Measurements from ENCODE around the gene GP1BA.

The GP1BA gene

DNA sequence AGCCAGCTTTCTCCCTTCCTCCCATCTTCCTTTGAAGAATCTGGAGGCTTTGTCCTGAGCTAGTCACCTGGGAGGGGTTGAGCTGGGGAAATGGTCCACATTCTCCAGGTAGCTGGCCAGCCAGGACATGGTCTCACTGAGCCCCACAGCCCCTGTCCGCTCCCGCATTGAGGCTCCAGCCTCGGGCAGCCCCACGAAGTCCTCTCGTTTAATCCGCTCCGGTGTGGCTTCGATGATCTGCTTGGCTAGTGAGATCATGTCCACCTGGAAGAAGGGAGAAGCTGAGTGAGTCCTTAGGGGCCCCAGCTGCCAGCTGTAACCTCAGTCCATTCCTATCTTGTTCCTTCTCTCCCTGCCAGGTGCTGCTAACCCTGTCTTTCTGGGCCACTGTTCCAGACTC lies 38.2 kb downstream of the GP1BA start:
- CTCF ChIA-PET: interaction anchor here (1.2 kb wide), 1 partner anchor 11 kb away, joined by 4 read pairs; no protein-coding TSS in a partner anchor
- POLR2A ChIA-PET: interaction anchor here (0.7 to 1.6 kb wide), 6 partner anchors 9 to 61 kb away, joined by 3 to 15 read pairs (median 4); partner anchors contain the start of genes ENO3, PFN1, RNF167 and SLC25A11
- no peak for DNase-seq (ENCODE audit: extremely low spot score)
- no peak for TF ChIP-seq SUZ12 (IDR thresholded peaks at IDR 0.05)
- no peak for TF ChIP-seq ZNF384 (IDR thresholded peaks at IDR 0.05)
- TF ChIP-seq ELF4 (IDR thresholded peaks at IDR 0.05): no peak
- TF ChIP-seq, protein P1, sequence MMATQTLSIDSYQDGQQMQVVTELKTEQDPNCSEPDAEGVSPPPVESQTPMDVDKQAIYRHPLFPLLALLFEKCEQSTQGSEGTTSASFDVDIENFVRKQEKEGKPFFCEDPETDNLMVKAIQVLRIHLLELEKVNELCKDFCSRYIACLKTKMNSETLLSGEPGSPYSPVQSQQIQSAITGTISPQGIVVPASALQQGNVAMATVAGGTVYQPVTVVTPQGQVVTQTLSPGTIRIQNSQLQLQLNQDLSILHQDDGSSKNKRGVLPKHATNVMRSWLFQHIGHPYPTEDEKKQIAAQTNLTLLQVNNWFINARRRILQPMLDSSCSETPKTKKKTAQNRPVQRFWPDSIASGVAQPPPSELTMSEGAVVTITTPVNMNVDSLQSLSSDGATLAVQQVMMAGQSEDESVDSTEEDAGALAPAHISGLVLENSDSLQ (IDR thresholded peaks at IDR 0.05): no peak
- no peak for TF ChIP-seq SP1 (IDR thresholded peaks at IDR 0.05)
- TF ChIP-seq ARNT (IDR thresholded peaks at IDR 0.05): no peak
- TF ChIP-seq CTBP1 (IDR thresholded peaks at IDR 0.05; ENCODE audit: borderline replicate concordance): no peak
- no peak for TF ChIP-seq L3MBTL2 (conservative IDR thresholded peaks at IDR 0.05)
- no peak for TF ChIP-seq HDGF (IDR thresholded peaks at IDR 0.05; ENCODE audit: borderline replicate concordance)
- no peak for TF ChIP-seq FOXM1 (IDR thresholded peaks at IDR 0.05; ENCODE audit: borderline replicate concordance)

DNA sequence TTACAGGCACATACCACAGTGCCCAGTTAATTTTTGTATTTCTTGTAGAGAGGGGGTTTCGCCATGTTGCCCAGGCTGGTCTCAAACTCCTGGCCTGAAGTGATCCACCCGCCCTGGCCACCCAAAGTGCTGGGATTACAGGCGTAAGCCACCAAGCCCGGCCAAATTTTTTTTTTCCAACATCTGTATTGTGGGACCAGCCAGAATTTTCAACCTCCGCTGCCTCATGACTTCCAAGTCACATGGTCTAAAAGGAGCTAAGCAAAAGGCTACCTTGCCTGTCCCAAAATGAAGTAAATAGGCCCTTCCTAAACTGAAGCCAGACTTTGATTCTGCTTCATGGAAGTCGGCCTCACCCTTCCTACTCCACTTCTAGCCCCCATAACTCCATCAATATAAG lies 39.7 kb downstream of the GP1BA start:
- no peak for DNase-seq (ENCODE audit: extremely low spot score)
- POLR2A ChIA-PET: no interaction called here
- TF ChIP-seq NFRKB (IDR thresholded peaks at IDR 0.05) (no peak), CTBP1 (IDR thresholded peaks at IDR 0.05; ENCODE audit: borderline replicate concordance) (no peak), FOXA1 (IDR thresholded peaks at IDR 0.05) (no peak), FOXK2 (IDR thresholded peaks at IDR 0.05) (no peak), SUZ12 (IDR thresholded peaks at IDR 0.05) (no peak), ELF4 (IDR thresholded peaks at IDR 0.05) (no peak), BHLHE40 (IDR thresholded peaks at IDR 0.05; ENCODE audit: borderline replicate concordance) (no peak), ARNT (IDR thresholded peaks at IDR 0.05) (no peak)
- CTCF ChIA-PET: interaction anchor here (0.9 kb wide), 1 partner anchor 16 kb away, joined by 3 read pairs; the partner anchor contains the start of gene CAMTA2

DNA sequence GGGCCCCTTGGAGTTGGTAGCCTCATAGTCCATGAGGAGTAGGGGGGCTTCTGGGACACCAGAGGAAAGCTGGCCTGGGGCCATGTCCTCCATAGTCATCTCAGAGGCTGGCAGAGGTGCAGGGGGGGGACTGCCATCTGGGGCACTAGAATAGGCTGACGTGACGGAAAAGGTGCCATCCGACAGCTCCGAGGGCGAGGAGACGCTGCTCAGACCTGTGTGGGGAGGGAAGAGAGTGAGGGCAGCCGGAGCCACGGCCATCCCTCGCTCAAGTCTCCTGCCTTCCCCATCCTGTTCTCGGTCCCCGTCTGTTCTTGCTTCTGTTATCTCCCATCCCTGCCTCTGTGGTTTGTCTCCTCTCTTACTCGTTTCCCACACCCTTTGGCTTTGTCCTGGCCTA lies 40.2 kb downstream of the GP1BA start:
- ChIA-PET CTCF (no interaction called here), POLR2A (interaction anchor here (1.4 kb wide), 1 partner anchor 15 kb away, joined by 4 read pairs; the partner anchor contains the start of gene CAMTA2)
- no peak for TF ChIP-seq ZNF384 (IDR thresholded peaks at IDR 0.05)
- TF ChIP-seq NFRKB (IDR thresholded peaks at IDR 0.05): no peak
- no peak for TF ChIP-seq SP1 (IDR thresholded peaks at IDR 0.05)
- TF ChIP-seq TARDBP (IDR thresholded peaks at IDR 0.05): no peak
- DNase-seq (ENCODE audit: extremely low spot score): no peak

DNA sequence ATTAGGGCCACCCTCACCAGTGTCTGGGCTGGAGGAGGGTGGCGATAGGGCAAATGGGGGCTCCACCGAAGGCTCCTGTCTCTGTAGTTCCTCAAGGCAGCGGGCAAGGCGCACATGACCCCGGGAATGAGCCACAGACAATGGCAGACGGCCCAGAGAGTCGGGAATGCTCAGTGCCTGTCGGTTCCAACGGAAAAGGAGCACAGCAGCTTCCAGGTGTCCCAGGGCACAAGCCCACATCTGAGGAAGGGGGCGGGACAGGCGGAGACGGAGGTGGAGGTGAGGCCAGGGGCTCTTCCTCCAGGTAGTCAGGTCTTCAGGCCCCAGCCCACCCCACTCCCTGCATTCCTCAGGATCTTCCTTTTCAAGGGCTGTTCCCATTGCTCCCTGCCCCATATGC lies 40.7 kb downstream of the GP1BA start:
- TF ChIP-seq L3MBTL2 (conservative IDR thresholded peaks at IDR 0.05) (no peak), HDGF (IDR thresholded peaks at IDR 0.05; ENCODE audit: borderline replicate concordance) (no peak), ELF4 (IDR thresholded peaks at IDR 0.05) (no peak), FOXA1 (IDR thresholded peaks at IDR 0.05) (no peak), CTBP1 (IDR thresholded peaks at IDR 0.05; ENCODE audit: borderline replicate concordance) (no peak), LEF1 (IDR thresholded peaks at IDR 0.05; ENCODE audit: borderline replicate concordance) (no peak), BHLHE40 (IDR thresholded peaks at IDR 0.05; ENCODE audit: borderline replicate concordance) (no peak), ARNT (IDR thresholded peaks at IDR 0.05) (no peak)
- TF ChIP-seq, protein P1 (IDR thresholded peaks at IDR 0.05): no peak
- POLR2A ChIA-PET: interaction anchor here (1.4 kb wide), 1 partner anchor 15 kb away, joined by 4 read pairs; the partner anchor contains the start of gene CAMTA2
- CTCF ChIA-PET: no interaction called here
- DNase-seq (ENCODE audit: extremely low spot score): no peak

DNA sequence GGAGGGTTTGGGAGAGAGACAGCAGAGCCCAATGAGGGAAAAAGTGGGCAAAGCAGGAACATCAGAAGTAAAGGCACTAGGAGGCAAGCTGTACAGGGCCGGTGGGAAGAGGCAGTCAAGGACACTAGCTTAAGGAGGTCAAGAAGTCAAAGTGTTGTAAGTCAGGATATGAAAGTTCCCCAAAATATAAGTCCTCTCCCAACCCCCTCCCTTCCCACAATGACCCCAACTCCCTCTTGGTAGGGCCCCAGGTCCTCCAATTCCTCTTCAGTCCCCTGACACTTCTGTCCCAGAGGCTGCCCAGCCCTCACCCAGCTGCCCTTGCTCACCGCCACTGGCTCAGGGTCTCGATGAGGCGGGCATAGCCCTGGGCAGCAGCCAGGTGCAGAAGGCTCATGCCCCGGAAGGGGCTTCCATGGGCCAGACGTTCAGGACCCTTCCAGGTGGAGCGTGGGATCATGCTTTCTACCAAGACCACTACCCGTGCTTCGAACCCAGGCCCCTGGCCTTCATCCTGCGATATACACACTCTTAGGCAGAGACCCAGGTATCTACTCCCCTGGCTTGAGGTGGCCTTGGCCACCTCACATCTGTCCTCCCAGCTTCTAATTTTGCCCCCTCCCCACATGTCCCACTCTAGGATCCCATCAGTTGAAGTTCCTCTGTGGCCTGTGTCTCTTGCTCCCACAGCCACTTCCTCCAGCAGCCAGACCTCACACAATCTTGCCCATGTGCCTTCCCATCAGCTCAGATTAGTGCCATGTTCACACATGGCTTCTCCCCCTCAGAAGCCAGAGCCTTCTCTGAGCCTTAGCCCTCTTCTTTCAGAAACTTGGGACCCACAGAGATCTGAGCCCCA lies 41.4 kb downstream of the GP1BA start:
- ChIA-PET POLR2A (interaction anchor here (0.7 to 2.7 kb wide), 6 partner anchors 13 to 135 kb away, joined by 3 to 9 read pairs (median 4); partner anchors contain the start of genes CAMTA2, RNF167 and SLC25A11), CTCF (no interaction called here)
- TF ChIP-seq NFRKB (IDR thresholded peaks at IDR 0.05) (no peak), FOXK2 (IDR thresholded peaks at IDR 0.05) (no peak), FOXM1 (IDR thresholded peaks at IDR 0.05; ENCODE audit: borderline replicate concordance) (no peak), FOXA1 (IDR thresholded peaks at IDR 0.05) (no peak), ZNF384 (IDR thresholded peaks at IDR 0.05) (no peak), SP1 (IDR thresholded peaks at IDR 0.05) (no peak)
- DNase-seq (ENCODE audit: extremely low spot score): no peak

DNA sequence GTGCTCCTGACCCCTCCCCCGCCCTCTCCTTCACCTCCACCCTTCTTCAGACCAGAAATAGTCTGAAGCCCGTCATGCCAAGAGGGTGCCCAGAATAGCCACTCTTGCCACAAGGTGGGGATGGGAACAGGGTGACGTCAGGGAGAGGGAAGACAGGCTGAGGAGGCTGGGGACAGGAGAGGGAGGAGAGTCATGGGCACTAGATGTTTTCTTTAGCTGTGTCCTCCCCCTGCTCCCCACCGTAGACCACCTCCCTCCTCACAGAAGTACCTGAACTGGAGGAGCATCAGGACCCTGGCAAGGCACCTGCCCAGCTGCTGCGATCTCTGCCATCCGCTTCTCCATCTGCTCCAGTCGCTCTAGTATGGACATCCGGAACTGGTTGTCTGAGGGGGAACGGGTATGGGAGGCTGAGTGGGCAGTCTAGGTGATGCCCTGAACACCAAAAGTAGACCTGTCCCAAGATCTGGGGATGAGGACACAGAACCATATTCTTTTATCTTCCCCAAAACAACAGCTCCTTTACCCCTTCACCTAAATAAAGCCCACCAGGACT lies 42.1 kb downstream of the GP1BA start:
- ChIA-PET POLR2A (interaction anchor here (0.7 to 2.7 kb wide), 3 partner anchors 13 to 65 kb away, joined by 3 to 9 read pairs (median 4); partner anchors contain the start of genes RNF167 and SLC25A11), CTCF (no interaction called here)
- DNase-seq (ENCODE audit: extremely low spot score): no peak
- no peak for TF ChIP-seq ZNF384 (IDR thresholded peaks at IDR 0.05)
- no peak for TF ChIP-seq FOXM1 (IDR thresholded peaks at IDR 0.05; ENCODE audit: borderline replicate concordance)
- TF ChIP-seq, protein P1 (IDR thresholded peaks at IDR 0.05): no peak
- no peak for TF ChIP-seq HDGF (IDR thresholded peaks at IDR 0.05; ENCODE audit: borderline replicate concordance)
- no peak for TF ChIP-seq CTBP1 (IDR thresholded peaks at IDR 0.05; ENCODE audit: borderline replicate concordance)
- TF ChIP-seq ELF4 (IDR thresholded peaks at IDR 0.05): no peak
- no peak for TF ChIP-seq NFRKB (IDR thresholded peaks at IDR 0.05)
- TF ChIP-seq LEF1 (IDR thresholded peaks at IDR 0.05; ENCODE audit: borderline replicate concordance): no peak
- no peak for TF ChIP-seq SP1 (IDR thresholded peaks at IDR 0.05)
- no peak for TF ChIP-seq FOXA1 (IDR thresholded peaks at IDR 0.05)
- no peak for TF ChIP-seq FOXK2 (IDR thresholded peaks at IDR 0.05)
- no peak for TF ChIP-seq ARNT (IDR thresholded peaks at IDR 0.05)
- TF ChIP-seq BHLHE40 (IDR thresholded peaks at IDR 0.05; ENCODE audit: borderline replicate concordance): no peak
- no peak for TF ChIP-seq L3MBTL2 (conservative IDR thresholded peaks at IDR 0.05)
- no peak for TF ChIP-seq SUZ12 (IDR thresholded peaks at IDR 0.05)
- TF ChIP-seq TARDBP (IDR thresholded peaks at IDR 0.05): no peak
